Measurements from ENCODE around the gene CASP5.

DNA sequence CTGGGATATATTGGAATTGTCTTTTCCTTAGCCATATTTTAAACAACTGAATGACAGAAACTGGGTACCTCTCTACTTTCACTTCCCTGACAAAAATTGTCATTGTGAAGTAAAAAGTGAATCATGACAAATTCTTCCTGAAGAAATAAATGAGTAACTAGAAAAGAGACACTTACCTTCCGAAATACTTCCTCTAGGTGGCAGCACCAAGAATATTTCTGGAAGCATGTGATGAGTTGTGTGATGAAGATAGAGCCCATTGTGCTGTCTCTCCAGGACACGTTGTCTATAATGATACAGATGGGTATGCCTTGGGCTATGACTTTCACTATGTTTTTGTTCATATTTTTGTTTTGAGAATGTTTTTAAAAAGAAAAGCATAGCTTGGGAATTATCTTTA, 76.1 kb downstream of the CASP5 start:
- no peak for TF ChIP-seq YY1 (IDR thresholded peaks at IDR 0.05; ENCODE audit: insufficient read depth, insufficient read length)
- no peak for TF ChIP-seq ZNF274 (IDR thresholded peaks at IDR 0.05; ENCODE audit: low read depth, low read length)
- no peak for TF ChIP-seq SUZ12 (IDR thresholded peaks at IDR 0.05; ENCODE audit: extremely low read depth, insufficient read depth, insufficient read length)

Measured in NT2/D1 (cell line).